Measurements from ENCODE around the gene LAMTOR2. TPM values are rescaled to one million over a fixed set of nuclear protein-coding genes. Genes with fewer than 3 reads are reported as not detected.

LAMTOR2 gene
- total RNA-seq: 10 to 100 TPM; 23.5 to 26.1 (median 24.6) TPM
- 37.2 TPM for total RNA-seq (2013)

DNA sequence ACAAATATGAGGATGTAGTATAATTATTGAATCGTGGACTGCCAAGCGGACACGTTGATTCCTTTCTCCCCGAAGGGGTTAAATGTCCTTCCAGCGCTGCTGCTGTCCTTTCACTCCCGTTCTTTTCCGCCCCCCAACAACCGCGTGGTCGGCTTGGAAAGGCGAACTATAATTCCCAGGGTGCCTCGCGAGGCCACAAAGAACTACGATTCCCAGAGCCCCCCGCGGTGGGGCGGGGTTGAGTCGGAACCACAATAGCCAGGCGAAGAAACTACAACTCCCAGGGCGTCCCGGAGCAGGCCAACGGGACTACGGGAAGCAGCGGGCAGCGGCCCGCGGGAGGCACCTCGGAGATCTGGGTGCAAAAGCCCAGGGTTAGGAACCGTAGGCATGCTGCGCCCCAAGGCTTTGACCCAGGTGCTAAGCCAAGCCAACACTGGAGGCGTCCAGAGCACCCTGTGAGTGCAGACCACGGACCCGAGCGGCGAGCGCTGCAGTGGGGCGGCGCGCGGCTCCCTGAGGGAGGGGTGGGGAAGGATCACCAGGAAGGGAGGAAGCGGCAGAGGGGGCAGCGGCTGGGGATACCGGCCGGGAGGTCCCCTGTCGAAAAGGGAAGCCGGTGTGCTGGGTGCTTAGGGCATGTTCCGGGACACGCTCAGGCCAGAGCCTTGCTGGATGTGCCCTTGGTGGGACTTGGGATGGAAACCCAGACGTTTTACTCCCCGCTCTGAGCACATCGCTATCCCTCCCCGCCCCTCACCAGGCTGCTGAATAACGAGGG, at the start of gene LAMTOR2:
Gene LAMTOR2, plus strand, starts transcription at position 283 of the 781 bp plus-strand sequence. Its CDS starts 108 bp downstream, at position 391.
- Histone ChIP-seq H3K27ac (ENCODE audit: low read length) (peak within 1 kb of the TSS; percentile 84), H3K4me3 (ENCODE audit: low read length) (peak within 1 kb of the TSS; percentile 70), H3K27me3 (ENCODE audit: control insufficient read depth, insufficient read depth, low read length) (no peaks in the 10 kb centered on the region), H3K4me1 (ENCODE audit: control insufficient read depth, insufficient read depth, low read length) (peaks cover 27% of the 10 kb centered on the region), H3K36me3 (ENCODE audit: control insufficient read depth, insufficient read depth, low read length) (peaks cover 3% of the 10 kb centered on the region), H3K9me3 (ENCODE audit: control insufficient read depth, insufficient read depth, low read length) (no peaks in the 10 kb centered on the region)
- intact Hi-C loops (cut with micrococcal nuclease): loop anchor here (1.0 kb wide), 2 partner anchors 33 to 195 kb away; partner anchors contain the start of gene SYT11
- H3K4me3 Mint-ChIP-seq: peak within 1 kb of the TSS; percentile 98
- no peaks in the 10 kb centered on the region for H3K9me3 Mint-ChIP-seq
- under 1% methylated on average over 53 of the region's 53 CpGs for WGBS (ENCODE audit: insufficient coverage)
- ATAC-seq (peak; percentile 78 to 91 (median 83)), DNase-seq (peak; percentile 93 to 95)
- peak within 1 kb of the TSS; percentile 89 to 93 for H3K27ac Mint-ChIP-seq
- H3K27me3 Mint-ChIP-seq (ENCODE audit: low read depth in 2 of 2): no peaks in the 10 kb centered on the region
- H3K36me3 Mint-ChIP-seq: no peaks in the 10 kb centered on the region
- H3K4me1 Mint-ChIP-seq: peaks cover 31 to 33% of the 10 kb centered on the region in 2 donors
- TF ChIP-seq, protein P1, sequence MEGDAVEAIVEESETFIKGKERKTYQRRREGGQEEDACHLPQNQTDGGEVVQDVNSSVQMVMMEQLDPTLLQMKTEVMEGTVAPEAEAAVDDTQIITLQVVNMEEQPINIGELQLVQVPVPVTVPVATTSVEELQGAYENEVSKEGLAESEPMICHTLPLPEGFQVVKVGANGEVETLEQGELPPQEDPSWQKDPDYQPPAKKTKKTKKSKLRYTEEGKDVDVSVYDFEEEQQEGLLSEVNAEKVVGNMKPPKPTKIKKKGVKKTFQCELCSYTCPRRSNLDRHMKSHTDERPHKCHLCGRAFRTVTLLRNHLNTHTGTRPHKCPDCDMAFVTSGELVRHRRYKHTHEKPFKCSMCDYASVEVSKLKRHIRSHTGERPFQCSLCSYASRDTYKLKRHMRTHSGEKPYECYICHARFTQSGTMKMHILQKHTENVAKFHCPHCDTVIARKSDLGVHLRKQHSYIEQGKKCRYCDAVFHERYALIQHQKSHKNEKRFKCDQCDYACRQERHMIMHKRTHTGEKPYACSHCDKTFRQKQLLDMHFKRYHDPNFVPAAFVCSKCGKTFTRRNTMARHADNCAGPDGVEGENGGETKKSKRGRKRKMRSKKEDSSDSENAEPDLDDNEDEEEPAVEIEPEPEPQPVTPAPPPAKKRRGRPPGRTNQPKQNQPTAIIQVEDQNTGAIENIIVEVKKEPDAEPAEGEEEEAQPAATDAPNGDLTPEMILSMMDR (IDR thresholded peaks at IDR 0.05): no peak

DNA sequence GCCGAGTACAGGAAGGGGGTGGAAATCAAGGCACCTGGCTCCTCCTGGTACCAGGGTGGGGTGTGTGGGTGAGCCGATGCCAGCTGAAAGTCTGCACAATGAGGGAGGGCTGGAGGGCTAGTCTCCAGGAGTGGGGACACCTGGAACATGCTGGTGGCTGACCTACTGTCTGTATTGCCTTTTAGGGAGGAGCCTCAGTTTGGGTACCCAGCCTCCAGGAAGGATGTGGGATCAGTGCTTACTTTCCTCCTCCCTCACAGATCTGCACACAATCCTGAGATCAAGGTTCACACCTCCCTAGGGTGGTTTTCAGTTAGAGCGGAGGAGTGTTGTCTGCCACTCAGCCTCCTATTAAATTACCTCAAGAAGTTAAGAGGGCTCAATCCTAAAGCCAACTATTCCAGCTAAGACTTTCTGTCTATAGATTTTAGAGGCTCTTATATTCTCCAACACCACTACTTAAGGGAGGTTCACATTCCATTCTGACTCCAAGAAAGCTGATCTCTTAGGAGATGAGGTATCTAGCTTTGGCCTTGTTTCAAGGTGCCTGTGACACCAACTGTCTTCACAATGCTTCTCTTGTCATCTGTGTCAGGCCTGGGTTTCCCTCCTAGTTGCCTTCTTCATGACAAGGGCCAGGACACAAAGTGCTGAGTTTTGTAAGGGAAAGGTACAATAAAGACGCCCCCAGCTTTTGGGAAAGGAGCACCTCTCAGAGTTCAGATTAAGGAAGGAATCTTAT, 49.6 kb upstream of the LAMTOR2 start:
- intact Hi-C loops (cut with micrococcal nuclease): no loop called here
- peak in 1 of 2 donors; percentile 73 for DNase-seq
- no peak overlapping the region for H3K4me3 ChIP-seq (ENCODE audit: low read length)
- H3K4me1 Mint-ChIP-seq: peaks cover 21 to 24% of the 10 kb centered on the region in 2 donors
- H3K27ac ChIP-seq (ENCODE audit: low read length): peak overlapping the region; percentile 62
- H3K9me3 ChIP-seq (ENCODE audit: control insufficient read depth, insufficient read depth, low read length): no peaks in the 10 kb centered on the region
- peaks cover 17% of the 10 kb centered on the region for H3K36me3 ChIP-seq (ENCODE audit: control insufficient read depth, insufficient read depth, low read length)
- TF ChIP-seq, protein P1 (IDR thresholded peaks at IDR 0.05): no peak
- no peaks in the 10 kb centered on the region for H3K27me3 ChIP-seq (ENCODE audit: control insufficient read depth, insufficient read depth, low read length)
- no peaks in the 10 kb centered on the region for H3K27me3 Mint-ChIP-seq (ENCODE audit: low read depth in 2 of 2)
- 39% methylated on average over 4 of the region's 4 CpGs for WGBS (ENCODE audit: insufficient coverage)
- H3K4me1 ChIP-seq (ENCODE audit: control insufficient read depth, insufficient read depth, low read length): peaks cover 24% of the 10 kb centered on the region
- H3K9me3 Mint-ChIP-seq: no peaks in the 10 kb centered on the region
- H3K27ac Mint-ChIP-seq: peak overlapping the region; percentile 80 to 85
- ATAC-seq: peak; percentile 80 to 87 (median 84)
- H3K36me3 Mint-ChIP-seq: no peaks in the 10 kb centered on the region
- peak overlapping the region; percentile 70 for H3K4me3 Mint-ChIP-seq

DNA sequence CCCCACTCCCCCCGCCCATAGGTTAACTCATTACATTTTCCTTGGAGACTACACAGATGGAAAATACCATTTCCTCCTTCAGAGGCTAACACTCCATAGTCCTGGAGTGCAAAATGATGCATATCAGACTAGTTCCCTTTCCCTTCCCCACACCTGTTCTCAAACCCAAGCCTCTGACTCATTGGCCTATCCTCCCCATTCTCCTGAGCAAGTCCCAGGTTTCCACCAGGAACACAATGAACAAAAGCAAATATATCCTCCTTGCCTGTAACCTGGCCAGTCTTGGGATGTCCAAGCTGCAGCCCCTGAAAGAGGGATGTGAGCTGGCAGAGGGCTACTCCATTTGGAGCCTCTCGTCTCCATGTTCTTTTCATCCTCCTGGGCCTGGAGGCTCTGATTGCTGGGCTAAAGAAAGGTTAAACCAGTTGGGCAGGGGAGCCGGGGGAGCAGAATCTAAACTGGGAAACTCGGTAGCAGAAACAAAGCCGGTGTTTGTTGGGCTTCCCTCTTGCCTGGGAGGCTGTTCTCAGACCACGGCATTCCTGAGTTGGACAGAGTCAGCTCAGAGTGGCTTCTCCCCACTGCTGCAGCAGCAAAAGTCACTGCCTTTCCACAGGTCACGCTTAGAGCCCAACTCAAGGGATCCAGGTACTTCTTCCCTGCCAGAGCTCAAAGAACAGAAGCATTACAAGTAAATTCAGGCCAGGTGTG, 47.8 kb upstream of the LAMTOR2 start:
- Mint-ChIP-seq H3K27ac (peak overlapping the region in 1 of 2 donors; percentile 49), H3K9me3 (no peaks in the 10 kb centered on the region)
- 94% methylated on average over 6 of the region's 7 CpGs for WGBS (ENCODE audit: insufficient coverage)

More for the DNA sequence above, 47.8 kb upstream of the LAMTOR2 start:
- Histone ChIP-seq H3K9me3 (ENCODE audit: control insufficient read depth, insufficient read depth, low read length) (no peaks in the 10 kb centered on the region), H3K4me3 (ENCODE audit: low read length) (no peak overlapping the region), H3K4me1 (ENCODE audit: control insufficient read depth, insufficient read depth, low read length) (peaks cover 24% of the 10 kb centered on the region), H3K27ac (ENCODE audit: low read length) (no peak overlapping the region), H3K27me3 (ENCODE audit: control insufficient read depth, insufficient read depth, low read length) (no peaks in the 10 kb centered on the region), H3K36me3 (ENCODE audit: control insufficient read depth, insufficient read depth, low read length) (peaks cover 32% of the 10 kb centered on the region)
- intact Hi-C loops (cut with micrococcal nuclease): no loop called here
- no peak for DNase-seq
- Mint-ChIP-seq H3K4me3 (no peak overlapping the region), H3K27me3 (ENCODE audit: low read depth in 2 of 2) (no peaks in the 10 kb centered on the region), H3K4me1 (peaks cover 28 to 35% of the 10 kb centered on the region in 2 donors), H3K36me3 (peaks cover 15% of the 10 kb centered on the region)
- TF ChIP-seq, protein P1 (IDR thresholded peaks at IDR 0.05): no peak
- ATAC-seq: no peak

All from natural killer cell (primary cell).